ENCODE data around the gene OSBPL2. TPM values are rescaled to one million over a fixed set of nuclear protein-coding genes. Genes with fewer than 3 reads are reported as not detected.

Gene OSBPL2
- total RNA-seq, 1 experiment from 2014 or later = 115 TPM

GRCh38 chr20:62268228-62268900, 30.0 kb downstream of the OSBPL2 start:
- no peaks in the 10 kb centered on the region for H3K9me3 Mint-ChIP-seq (ENCODE audit: low read depth, unreplicated experiment)
- peaks cover 69% of the 10 kb centered on the region for H3K36me3 Mint-ChIP-seq (ENCODE audit: insufficient read depth, unreplicated experiment)
- H3K27me3 Mint-ChIP-seq (ENCODE audit: unreplicated experiment) = no peaks in the 10 kb centered on the region
- no peak overlapping the region for H3K4me3 Mint-ChIP-seq (ENCODE audit: low read depth, unreplicated experiment)
- DNase-seq = no peak
- intact Hi-C loops (cut with micrococcal nuclease; ENCODE audit: unreplicated experiment) = no loop called here
- CTCF ChIA-PET = interaction anchor here (0.5 kb wide), 1 partner anchor 17 kb away, joined by 3 read pairs; no protein-coding TSS in a partner anchor
- no TSS peak for BruUV-seq (replicated peaks)
- no peaks in the 10 kb centered on the region for H3K4me1 Mint-ChIP-seq (ENCODE audit: low read depth, unreplicated experiment)
- TF ChIP-seq, protein P1, sequence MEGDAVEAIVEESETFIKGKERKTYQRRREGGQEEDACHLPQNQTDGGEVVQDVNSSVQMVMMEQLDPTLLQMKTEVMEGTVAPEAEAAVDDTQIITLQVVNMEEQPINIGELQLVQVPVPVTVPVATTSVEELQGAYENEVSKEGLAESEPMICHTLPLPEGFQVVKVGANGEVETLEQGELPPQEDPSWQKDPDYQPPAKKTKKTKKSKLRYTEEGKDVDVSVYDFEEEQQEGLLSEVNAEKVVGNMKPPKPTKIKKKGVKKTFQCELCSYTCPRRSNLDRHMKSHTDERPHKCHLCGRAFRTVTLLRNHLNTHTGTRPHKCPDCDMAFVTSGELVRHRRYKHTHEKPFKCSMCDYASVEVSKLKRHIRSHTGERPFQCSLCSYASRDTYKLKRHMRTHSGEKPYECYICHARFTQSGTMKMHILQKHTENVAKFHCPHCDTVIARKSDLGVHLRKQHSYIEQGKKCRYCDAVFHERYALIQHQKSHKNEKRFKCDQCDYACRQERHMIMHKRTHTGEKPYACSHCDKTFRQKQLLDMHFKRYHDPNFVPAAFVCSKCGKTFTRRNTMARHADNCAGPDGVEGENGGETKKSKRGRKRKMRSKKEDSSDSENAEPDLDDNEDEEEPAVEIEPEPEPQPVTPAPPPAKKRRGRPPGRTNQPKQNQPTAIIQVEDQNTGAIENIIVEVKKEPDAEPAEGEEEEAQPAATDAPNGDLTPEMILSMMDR (IDR thresholded peaks at IDR 0.05; ENCODE audit: unreplicated experiment) = no peak
- H3K27ac Mint-ChIP-seq (ENCODE audit: unreplicated experiment) = no peak overlapping the region

DNA sequence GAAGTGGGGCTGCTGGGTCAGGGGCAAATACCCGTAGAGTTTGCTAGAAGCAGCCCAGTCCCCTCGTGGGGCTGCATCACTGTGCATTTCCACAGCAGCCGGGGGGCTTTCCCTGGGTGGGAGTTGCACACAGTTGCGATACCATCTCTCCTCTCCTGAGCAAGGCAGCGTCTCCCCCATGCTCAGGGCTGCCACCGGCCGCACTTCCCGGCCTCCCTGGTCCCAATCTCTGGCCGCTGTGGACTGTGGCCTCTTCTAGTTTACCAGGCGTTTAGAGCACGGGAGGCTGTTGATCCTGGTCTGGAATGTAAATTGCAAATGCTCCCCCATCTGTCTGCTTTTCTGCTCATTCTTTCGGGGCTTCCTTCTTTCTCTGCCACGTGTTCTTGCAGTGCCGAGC, 31.1 kb downstream of the OSBPL2 start:
- no peak overlapping the region for H3K27ac Mint-ChIP-seq (ENCODE audit: unreplicated experiment)
- no peaks in the 10 kb centered on the region for H3K27me3 Mint-ChIP-seq (ENCODE audit: unreplicated experiment)
- intact Hi-C loops (cut with micrococcal nuclease; ENCODE audit: unreplicated experiment) = no loop called here
- no peak for DNase-seq
- peaks cover 69% of the 10 kb centered on the region for H3K36me3 Mint-ChIP-seq (ENCODE audit: insufficient read depth, unreplicated experiment)
- TF ChIP-seq, protein P1 (IDR thresholded peaks at IDR 0.05; ENCODE audit: unreplicated experiment) = no peak
- CTCF ChIA-PET = no interaction called here
- H3K4me1 Mint-ChIP-seq (ENCODE audit: low read depth, unreplicated experiment) = no peaks in the 10 kb centered on the region
- H3K9me3 Mint-ChIP-seq (ENCODE audit: low read depth, unreplicated experiment) = no peaks in the 10 kb centered on the region
- BruUV-seq (replicated peaks) = no TSS peak
- no peak overlapping the region for H3K4me3 Mint-ChIP-seq (ENCODE audit: low read depth, unreplicated experiment)

DNA sequence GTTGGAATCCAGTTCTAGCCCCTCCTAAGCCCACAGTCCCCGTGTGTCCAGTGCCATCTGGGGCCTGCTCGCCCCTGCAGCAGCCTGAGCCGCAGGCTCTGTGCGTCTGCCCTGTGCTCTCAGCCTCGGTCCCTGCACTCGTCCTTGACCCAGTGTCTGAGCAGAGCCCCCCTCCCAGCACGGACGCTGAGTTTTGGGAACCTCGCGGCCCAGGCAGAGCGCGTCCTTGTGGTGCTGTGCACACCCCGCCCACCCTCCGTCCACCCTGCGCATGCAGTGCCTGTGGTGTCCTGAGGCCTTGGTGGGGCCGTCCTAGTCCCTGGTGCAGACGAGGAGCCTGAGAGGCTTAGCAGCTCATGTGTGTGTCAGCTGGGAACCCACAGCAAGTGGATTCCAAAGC, 31.6 kb downstream of the OSBPL2 start:
- H3K27me3 Mint-ChIP-seq (ENCODE audit: unreplicated experiment) = no peaks in the 10 kb centered on the region
- H3K9me3 Mint-ChIP-seq (ENCODE audit: low read depth, unreplicated experiment) = no peaks in the 10 kb centered on the region
- BruUV-seq (replicated peaks) = no TSS peak
- DNase-seq = no peak
- peaks cover 69% of the 10 kb centered on the region for H3K36me3 Mint-ChIP-seq (ENCODE audit: insufficient read depth, unreplicated experiment)
- intact Hi-C loops (cut with micrococcal nuclease; ENCODE audit: unreplicated experiment) = no loop called here
- CTCF ChIA-PET = no interaction called here
- H3K4me1 Mint-ChIP-seq (ENCODE audit: low read depth, unreplicated experiment) = no peaks in the 10 kb centered on the region
- no peak overlapping the region for H3K27ac Mint-ChIP-seq (ENCODE audit: unreplicated experiment)
- TF ChIP-seq, protein P1 (IDR thresholded peaks at IDR 0.05; ENCODE audit: unreplicated experiment) = no peak
- no peak overlapping the region for H3K4me3 Mint-ChIP-seq (ENCODE audit: low read depth, unreplicated experiment)

GRCh38 chr20:62272200-62272599, 33.9 kb downstream of the OSBPL2 start:
- Mint-ChIP-seq H3K4me3 (ENCODE audit: low read depth, unreplicated experiment) (no peak overlapping the region), H3K9me3 (ENCODE audit: low read depth, unreplicated experiment) (no peaks in the 10 kb centered on the region), H3K27ac (ENCODE audit: unreplicated experiment) (no peak overlapping the region), H3K27me3 (ENCODE audit: unreplicated experiment) (no peaks in the 10 kb centered on the region), H3K4me1 (ENCODE audit: low read depth, unreplicated experiment) (no peaks in the 10 kb centered on the region), H3K36me3 (ENCODE audit: insufficient read depth, unreplicated experiment) (peaks cover 71% of the 10 kb centered on the region)
- no TSS peak for BruUV-seq (replicated peaks)
- TF ChIP-seq, protein P1 (IDR thresholded peaks at IDR 0.05; ENCODE audit: unreplicated experiment) = peak; percentile 12
- intact Hi-C loops (cut with micrococcal nuclease; ENCODE audit: unreplicated experiment) = no loop called here
- CTCF ChIA-PET = no interaction called here
- no peak for DNase-seq

Measured in Calu3 (cell line).